CD4-positive, alpha-beta T cell treated with Interleukin-4 for 4 hours (primary cell): ENCODE measurements around the gene SCARF1.

Source experiments
- DNase-seq: peaks from one replicate; pipeline ENCODE4 v3.0.0-alpha.2; 2020

SCARF1 gene

DNA sequence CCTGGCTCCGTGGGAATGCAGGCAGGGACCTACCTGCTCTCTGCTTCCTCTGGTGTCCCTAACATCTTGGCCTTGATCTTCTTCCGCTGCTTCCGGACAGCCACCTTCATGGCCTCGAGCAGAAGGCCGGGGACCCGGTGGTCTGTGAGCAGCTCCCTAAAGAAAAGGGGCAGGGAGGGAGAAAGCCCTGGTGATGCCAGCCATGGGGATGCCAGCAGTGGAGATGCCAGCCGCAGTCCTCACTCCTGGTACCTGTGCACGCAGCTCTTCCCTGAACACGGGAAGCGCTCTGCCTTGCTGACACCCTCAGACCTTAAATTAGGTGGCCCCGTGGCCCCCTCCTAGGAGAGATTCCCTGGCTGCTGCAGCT lies 2.3 kb upstream of the SCARF1 start:
- DNase-seq: no peak

DNA sequence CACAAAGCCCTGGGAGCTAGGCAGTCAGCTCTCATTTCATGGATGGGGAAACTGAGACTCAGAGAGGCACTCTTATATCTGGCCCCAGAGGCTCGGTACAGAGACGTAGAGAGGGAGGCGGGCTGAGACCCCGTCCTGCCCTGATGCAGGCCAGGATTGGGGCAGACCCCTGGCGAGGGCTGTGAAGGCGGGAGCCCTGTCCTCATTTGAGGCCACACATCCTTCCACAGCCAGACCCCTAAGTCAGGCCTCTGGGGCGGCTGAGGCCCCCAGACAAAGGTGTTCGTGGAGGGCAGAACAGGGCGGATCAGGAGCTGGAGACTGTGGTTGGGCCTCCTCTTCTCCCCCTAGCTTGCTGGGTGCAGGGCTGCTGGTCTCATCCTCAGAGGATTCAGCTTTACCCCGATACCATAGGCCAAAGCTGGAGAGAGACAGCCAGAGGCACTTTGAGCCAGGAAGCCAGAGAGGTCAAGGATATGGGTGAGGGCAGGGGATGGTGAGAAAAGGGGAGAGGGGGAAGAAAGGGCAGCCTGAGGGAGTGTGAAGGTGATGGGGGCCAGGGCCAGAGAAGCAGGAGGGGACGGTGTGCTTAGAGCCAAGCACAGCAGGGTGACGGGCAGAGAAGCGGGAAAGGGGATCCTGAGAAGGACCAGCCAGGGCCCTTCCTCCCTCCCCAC lies 805 bp upstream of the SCARF1 start:
- DNase-seq: no peak

DNA sequence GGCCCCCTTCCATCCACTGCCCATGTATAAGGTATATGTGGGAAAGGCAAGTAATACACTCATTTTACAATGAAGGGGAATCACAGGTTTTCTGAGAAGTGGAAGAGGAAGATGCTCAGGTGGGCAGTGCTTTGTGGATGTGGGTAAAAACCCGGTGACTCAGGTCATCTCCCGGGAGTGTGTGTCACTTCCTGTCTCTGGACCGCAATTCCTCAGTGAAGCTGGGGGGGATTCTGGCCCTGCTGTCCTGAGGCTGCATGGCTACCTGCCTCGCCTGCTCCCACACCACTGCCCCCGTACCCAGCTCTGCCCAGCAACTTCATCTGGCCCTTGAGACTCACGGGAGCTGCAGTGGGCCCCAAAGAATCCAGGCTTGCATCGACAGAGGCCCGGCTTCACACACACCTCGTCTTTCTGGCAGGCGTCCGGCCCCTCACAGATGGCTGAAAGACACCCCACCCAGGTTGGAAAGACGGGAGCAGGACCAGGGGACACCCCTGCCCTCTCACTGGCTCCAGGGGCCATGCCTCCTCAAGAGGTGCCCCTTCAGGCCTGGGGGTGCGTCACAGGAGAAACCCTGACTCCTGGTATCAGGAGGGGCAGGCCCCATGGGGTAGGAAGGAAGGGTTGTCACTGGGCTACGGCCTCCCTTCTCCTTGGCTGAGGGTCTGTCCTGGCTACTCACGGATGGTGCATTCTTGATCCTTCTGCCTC lies 882 bp downstream of the SCARF1 start:
- peak; percentile 45 for DNase-seq

DNA sequence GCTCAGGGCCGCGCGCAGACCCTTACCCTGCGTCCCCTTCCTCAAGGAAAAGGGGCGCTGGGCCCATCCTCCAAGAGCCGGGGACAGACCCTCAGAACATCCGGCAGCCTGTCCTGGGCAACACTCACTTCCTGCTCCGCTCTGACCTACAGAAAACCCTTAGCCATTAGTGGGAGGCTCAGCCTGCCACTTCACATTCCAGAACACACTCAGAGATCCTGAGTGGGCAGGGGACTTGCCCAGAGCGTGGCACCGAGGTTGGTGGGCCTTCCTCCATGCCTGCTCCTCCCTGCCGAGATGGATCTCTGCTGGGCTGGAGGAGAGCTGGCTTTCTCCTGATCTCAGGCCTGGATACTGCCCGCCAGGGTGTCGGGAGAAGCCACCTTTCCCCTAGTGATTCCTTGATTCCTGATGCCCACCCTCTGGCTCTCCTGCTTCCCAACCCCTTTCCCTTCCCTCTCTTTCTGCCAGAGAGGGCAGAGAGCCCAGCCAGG lies 1.5 kb downstream of the SCARF1 start:
- no peak for DNase-seq

DNA sequence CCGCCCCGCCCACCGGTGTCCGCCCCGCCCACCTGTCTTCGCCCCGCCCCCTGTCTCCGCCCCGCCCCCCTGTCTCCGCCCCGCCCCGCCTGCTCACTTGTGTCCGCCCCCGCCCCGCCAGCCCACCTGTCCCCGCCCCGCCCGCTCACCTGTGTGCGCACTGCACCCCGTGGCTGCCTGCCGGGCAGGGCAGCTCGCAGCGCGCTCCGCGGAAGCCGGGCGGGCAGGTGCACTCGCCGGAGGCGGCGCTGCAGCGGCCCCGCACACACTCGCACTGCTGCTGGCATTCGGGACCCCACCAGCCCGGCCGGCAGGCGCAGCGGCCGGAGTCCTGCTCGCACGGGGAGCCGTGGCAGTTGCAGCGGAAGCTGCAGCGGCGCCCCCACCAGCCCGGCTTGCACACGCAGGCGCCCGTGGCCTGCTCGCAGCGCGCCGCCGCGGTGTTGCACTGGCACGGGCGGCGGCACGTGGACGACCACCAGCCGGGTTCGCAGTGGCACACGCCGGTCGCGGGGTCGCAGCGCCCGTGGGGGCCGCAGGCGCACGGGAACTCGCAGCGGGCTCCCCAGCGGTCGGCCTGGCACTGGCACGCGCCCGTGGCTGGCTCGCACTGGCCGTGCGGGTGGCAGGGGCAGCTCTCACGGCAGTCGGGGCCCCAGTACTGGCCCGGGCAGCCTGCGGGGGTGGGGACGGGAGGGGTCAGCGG lies 2.1 kb downstream of the SCARF1 start:
- peak; percentile 45 for DNase-seq

DNA sequence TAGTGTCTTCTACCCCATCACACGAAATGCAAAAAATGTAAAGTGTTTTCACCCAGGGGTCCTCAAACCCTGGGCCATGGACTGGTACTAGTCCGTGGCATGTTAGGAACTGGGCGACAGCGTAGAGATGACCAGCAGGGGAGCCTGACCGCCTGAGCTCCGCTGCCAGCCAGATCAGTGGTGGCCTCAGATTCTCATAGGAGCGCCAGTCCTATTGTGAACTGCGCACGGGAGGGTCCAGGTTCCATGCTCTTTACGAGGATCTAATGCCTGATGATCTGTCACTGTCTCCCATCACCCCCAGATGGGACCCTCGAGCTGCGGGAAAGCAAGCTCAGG lies 4.5 kb downstream of the SCARF1 start:
- DNase-seq: no peak

DNA sequence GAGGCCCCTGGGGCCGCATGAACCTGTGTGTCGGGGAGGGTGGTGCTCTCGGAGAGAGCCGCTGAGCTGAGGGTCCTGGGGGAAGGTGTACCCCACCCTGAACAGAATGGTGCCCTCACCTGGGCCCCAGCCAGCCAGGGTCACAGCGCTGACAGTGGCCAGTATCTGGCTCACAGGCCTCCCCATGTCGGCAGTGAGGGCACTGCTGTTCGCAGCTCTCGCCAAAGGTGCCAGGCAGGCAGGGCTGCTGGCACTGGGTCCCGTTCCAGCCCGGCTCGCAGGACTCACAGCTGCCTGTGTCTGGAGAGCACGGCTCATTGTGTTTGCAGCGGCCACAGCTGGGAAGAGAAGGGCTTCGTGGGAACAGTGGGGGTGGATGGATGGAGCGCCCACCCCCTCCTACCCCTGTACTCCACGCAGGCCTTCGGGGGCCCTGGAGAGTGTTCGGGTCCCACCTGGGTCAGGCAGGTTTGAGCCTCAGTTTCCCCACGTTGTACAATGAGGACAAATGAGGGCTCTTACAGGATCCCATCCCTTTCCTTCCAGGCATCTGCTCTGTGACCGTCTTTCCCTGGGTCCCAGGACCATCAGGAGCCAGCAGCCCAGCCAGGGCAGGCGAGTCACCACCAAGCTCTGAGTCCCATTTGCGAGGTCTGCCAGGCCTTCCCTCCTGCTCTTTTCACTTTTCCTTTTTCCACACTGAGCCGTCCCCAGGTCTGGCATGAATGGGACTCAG lies 5.0 kb downstream of the SCARF1 start:
- DNase-seq: no peak

DNA sequence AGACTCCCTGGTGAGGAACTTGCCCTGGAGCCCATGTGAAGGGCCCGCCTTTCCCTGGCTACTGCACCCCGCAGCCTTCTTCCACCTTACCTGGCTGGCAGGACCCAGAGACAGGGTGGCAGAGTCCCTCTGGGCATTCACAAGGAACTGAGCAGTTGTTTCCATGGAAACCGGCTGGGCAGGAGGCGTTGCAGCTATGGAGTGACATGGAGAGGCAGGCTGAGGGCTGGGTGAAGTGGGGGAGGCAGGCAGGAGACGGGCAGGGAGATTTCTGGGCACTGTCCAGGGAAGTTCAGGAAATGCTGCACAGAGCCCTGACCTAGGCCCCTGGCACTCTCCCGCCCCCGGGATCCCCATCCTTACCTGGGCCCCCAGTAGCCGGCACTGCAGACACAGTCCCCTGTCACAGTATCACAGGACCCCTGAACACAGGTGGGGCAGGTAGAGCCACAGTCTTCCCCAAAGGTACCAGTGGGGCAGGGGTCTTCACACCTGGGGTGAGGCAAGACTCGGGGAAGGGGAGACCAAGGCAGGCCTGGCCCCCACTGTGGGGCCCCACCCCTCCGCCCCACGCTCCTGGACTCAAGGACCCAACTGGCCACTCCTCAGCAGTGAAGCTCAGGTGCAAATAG lies 5.9 kb downstream of the SCARF1 start:
- DNase-seq: no peak

DNA sequence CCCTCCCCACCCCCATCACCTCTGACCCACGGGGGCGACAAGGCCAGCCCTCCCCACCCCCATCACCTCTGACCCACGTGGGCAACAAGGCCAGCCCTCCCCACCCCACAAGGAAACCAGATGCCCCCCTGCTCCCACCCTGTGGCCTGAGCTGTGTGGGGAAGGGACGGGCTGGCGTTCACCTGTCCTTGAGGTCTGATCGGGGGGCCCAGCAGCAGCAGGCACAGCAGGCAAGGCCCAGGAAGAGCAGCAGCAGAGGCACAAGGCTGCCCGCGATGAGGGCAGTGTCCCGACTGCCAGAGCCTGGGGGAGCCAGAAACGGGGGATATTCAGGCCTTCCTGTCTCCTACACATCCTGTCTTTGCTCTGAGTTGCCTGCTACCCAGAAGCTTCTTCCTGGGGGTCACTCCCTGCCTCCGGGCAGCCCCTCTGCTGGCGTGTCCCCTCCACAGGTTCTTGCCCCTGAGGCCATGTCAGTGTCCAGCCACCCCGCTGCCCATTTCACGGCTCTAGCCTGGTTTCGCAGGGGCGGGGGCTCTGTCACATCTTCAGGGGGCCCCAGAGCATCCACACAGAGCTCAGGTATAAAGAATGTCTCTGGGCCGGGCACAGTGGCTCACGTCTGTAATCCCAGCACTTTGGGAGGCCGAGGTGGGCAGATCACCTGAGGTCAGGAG lies 6.8 kb downstream of the SCARF1 start:
- no peak for DNase-seq

DNA sequence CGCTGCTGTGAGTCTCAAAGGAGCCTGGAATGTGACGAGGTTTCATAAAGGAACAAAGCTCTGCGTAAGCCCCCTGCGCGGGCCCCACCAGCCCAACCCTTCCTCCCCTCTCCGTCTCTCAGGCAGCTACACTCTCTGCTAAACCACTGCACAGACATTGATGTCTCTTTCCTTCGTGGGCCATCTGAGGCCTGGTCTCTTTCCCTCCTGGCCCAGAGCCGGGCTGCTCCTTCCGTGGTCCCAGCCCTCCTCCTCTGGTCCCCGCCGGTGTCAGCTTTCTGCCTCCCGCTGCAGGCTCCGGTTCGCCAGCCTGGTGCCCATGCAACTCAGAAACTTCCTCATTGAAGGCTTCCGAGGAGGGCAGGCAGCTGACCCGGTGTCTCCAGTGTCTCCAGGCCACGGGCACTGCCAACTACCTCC lies 7.4 kb downstream of the SCARF1 start:
- DNase-seq: no peak

DNA sequence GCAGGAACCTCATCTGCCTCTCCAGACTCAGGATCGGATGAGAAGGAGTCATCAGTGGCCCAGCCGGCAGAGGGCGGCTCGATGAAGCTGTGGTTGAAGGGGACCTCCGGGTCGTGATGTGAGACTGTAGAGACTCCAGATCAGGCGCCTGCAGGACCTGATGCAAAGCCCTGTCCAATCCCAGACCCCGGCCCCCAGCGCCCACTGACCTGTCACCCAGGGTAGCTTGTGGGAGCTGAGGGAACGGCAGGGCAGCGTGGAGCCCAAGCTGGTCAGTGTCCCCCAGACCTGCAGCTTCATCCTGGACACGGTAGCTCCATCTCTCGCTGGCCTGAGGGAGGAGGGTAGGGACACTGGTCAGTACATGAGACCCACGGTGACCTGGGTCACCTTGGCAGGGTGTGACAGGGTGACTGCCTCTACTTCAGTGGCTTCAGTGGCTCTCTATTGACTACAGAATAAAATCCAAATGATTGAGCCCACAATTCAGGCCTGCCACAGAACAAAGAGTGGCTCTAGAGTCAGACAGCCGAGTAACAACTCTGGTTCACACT lies 8.7 kb downstream of the SCARF1 start:
- no peak for DNase-seq

DNA sequence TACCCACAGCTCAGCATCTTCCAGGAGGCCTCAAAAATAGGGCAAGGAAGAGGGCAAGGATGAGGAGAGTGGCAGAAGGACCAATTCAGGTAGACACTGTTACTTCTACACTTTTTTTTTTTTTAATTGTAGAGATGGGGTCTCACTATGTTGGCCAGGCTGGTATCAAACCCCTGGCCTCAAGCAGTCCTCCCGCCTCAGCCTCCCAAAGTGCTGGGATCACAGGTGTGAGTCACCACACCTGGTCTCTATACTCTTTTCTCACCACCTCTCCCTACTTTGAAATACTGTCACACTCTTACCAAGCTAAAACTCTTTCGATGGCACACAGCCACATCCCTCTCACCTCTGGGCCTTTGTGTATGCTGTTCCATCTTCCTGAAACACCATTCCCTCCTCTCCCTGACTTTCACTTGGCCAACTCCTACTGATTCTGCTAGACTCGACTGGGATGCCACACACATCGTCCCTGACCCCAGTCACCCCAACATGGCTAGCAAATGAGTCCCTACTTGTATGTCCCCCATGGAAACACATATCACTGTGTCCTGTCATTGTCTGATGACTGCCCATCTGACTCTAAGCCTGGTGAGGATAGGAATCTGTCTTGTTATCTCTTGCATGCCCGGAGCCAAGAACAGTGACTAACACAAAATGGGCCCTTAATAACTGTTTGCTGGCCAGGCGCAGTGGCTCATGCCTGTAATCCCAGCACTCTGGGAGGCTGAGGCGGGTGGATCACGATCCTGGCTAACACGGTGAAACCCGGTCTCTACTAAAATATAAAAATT lies 9.7 kb downstream of the SCARF1 start:
- DNase-seq: no peak

DNA sequence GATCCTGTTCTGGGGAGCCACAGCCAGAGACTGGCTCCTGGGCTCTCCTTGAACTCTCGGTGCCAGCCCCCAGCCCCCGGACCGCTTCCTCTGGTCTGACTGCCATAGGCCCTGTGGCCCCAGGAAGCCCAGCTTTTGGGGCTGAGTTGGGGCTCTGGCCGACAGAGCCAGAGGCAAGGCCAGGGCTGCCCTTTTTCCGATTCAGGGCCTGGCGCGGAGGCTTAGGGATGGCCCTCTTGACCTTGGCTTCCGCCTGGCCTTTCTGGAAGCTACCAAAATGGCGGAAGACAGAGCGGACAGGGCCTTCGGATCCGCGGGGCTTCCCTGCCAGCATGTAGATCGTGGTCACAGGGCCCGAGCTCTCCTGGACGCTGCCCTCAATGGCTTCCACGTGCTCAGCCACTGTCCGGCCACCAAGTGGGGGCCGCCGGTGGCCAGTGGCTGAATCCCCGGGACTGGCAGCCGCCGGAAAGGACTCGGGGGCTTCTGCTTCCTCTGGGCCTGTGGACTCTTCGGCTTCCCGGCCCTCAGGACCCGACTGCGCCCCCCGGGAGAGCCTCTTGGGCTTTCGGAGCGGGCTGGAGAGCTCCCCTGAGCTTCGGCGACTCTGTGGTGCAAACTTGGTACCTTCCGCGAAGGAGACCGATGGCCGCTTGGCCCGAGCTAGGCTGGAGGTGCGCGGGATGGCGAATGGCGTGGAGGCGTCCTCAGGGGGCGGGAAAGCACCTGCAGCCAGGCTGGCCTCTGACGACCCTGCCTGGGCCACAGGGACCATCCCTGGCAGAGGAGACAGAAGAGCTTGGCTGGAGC lies 10.5 kb downstream of the SCARF1 start:
- DNase-seq: no peak

DNA sequence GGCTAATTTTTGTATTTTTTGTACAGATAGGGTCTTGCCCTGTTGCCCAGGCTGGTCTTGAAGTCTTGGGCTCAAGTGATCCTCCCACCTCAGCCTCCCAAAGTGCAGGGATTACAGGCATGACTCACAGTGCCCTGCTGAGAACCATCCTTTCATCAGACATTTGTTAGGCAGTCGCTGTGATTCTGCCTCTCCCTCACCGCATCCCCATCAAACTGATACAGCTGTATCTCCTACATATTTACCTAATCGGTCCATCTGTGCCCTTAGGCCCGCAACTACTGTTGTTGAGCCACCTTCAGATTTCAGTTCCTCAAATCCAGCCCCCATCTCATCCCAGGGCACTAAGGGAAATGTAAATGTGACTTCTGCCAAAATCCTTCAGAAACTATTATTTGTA lies 14.9 kb downstream of the SCARF1 start:
- DNase-seq: no peak

DNA sequence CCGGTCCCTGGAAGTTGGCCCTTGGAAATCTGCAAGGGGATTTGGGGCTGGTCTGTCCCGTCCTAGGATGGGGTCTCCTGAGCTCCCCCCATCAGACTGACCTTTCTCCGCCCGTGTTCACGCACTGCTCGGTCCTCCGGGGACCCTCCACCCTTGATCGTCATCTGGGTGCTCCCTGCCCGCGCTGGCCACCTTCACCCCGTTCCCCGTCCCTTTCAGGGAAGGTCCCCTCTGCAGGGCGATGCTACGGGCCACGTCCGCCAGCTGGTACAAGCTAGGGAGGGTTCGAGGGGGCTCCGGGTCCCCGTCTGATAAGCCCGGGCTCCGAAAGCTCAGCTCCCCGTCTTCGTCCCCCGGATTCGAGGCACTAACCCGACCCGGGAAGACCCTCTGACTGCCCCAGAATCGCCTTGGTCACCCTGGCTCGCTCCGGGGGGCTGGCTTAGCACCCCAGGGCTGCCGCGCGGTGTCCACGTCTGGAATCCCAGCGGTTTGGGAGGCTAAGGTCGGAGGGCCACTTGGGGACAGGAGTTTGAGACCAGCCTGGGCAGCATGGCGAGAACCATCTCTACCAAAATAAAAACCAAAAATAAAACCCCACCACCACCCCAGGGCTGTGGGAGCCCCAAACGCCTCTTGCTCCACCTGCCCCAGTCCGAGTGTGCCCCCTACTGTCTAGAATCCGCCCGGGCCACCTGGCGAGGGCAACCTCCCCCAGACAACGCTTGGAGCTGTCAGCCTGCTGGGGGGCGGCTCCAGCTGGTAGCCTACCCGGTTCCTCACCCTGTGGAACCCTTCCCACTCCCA lies 15.8 kb downstream of the SCARF1 start:
- DNase-seq: peak; percentile 65

DNA sequence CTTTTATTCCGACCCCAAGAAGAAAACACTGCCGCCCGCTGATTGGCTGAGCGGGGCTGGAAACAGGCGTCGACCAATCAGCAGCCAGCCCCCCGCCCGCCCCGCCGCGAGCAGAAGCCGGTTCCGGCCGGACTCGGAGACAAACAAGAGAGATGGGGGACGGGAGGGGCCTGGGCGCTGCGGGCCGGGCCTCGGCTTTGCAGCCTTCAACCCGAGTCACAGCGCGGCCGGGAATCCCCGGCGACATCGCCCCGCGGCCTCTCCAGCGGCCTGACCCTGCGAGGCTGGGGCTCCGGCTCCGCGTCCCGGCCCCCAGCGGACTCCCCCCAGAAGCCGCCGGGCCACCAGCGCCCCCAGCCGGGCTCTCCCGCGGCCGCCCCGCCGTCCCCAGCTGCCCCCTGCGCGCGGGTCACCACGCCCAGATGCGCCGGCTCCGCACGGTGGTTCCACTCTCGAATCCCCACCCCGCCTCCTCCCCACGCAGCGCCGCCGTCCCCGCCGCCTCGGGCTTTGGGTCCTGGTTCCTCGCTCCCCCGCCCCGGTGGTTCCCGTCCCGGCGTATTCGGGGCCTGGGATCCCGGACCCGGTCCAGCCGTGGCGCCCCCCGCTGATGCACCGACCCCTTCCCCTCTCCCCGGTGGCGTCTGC lies 16.6 kb downstream of the SCARF1 start:
- peak; percentile 94 for DNase-seq

DNA sequence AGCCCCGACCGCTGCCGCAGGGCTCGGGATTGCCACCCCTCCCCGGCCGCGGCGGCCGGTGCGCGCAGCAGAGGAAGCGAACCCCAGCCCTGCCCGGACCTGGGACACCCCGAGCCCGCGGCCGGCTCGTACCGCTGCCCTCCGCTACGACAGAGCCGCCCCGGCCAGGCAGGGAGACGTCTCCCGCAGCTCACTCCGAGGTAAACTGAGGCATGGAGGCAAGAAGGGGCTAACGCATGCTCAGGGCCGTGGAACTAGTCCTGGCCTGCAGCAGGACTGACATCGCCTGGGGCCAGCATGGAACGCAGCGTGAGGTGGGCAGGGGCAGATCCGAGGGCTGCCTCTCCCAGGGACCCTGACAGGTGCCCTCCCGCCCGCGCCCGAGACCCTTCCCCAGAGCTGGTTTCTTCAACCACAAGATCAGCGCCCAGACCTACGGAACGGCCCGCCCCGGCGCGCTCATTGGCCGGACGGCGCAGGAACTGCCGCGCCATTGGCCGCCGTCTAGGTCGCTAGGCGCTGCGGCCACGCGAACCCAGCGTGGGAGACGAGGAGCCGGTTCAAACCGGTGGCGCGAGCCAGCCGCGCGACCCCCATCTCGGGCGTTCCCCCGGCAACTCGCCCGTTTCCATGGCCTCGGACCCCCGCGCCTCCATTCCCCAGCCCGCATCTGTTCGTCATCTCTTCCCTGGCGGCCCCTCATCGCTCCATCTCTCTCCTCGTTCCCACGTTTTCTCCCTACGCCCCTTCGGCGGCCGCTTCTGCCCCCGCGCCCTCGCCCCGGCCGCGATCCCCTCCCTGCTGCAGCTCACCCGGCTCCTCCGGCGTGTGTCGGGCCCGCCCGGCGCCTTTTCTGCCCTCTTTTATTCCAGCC lies 17.3 kb downstream of the SCARF1 start, which contains the start of gene SLC43A2:
Gene SLC43A2, minus strand, starts transcription at position 853 of the 874 bp plus-strand sequence. CDS start 960 bp downstream, outside the sequence.
- peak; percentile 74 for DNase-seq
